ENCODE data around the gene ATP8A2.

Gene ATP8A2

DNA sequence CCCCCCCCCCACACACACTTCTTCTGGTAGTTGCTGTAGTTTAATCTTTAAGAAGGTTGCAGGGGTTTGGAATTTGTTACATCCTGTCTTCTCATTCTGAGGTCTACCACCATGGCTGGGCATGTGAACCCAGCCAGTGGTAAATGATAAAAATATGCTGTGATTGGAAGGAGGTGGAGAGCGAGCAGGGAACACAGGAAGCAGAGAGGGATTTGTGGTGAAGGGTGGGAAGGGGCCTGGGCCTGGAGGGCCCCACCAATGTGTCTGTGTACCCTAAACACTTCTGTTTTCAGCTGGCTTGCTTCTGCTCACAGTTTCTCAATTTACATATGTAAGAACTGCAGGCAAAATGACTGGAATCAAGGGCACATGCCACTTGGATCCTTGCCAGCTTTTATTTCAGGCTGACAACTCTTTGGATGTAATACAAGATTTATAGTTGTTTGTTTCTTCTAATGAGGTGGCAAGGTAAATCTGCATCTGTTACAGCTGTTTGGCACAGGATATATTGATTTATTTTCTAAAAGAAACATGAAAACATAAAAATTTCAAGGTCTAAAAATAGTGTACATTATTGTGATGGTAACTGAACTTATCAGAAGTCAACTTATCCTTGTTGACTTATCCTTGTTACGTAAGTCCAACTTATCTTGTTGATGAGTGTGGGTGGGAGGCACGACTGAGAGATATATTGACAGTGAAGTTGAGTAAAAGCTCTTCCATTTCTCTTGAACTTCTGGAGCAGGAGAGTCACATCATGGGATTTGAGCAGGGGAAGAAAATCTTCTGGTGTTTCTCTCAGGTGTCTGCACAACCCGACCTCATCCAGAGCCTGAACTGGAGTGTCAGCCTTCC lies 366.8 kb downstream of the ATP8A2 start:
- no peak for DNase-seq

DNA sequence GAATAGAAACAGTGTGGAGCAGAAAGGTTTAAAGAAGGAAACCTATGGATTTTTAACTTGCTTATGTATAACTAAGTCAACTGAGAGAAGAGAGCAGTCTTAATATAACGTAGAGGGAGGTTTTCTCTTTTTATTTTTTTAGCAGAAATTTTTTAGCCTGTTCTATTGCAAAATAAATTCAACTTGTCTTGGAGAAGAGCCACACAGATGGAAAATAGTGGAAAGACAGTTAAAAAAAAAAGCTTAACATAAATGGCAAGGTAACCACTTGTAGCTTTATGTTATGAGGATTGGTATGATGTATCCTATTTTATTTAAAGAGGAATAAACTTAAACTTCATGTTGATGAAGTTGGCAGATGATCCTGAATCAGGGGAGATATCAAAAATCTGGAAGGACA lies 367.6 kb downstream of the ATP8A2 start:
- no peak for DNase-seq

GRCh38 chr13:25741796-25742195 lies 370.0 kb downstream of the ATP8A2 start:
- DNase-seq = no peak

DNA sequence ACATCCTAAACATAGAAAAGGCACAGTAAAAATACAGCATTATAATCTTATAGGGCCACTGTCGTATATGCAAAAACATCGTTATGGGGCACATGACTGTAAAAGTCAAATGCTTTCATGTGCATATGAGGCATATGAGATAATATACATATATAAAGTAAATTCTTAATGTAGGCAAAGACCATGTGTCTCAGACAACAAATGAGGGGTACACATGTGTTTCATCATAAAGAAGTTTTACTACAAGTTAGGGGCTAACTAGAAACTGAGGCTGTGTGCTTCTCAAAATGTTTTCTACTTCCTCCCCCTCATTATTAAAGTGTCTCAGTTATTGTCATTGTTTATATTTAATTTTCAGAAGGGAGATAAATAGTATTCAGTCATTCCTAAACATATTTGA lies 370.4 kb downstream of the ATP8A2 start:
- DNase-seq = no peak

DNA sequence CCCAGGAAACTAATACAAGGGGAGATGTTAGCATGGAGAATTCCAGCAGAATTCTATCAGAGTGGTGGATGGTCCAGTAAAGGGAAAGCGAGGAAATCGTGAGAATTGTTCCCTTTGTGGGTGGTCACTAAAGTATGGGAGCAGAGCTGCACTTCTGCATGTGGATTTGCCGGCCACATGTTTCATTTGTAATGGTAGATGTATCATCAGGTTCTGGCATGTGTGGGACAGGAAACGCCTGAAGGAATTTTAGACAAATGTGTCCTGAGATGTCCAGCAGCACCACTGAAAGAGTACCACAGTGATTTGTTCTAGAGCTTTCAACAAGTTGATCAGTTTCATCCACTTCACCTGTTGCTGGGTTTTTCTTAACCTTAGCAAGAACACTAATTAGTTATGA lies 371.6 kb downstream of the ATP8A2 start:
- DNase-seq = no peak

- DNase-seq = no peak
These were observed 372.4 kb downstream of the ATP8A2 start for GRCh38 chr13:25744178-25744577.

- DNase-seq = no peak
These were observed 374.4 kb downstream of the ATP8A2 start for GRCh38 chr13:25746131-25746530.

DNA sequence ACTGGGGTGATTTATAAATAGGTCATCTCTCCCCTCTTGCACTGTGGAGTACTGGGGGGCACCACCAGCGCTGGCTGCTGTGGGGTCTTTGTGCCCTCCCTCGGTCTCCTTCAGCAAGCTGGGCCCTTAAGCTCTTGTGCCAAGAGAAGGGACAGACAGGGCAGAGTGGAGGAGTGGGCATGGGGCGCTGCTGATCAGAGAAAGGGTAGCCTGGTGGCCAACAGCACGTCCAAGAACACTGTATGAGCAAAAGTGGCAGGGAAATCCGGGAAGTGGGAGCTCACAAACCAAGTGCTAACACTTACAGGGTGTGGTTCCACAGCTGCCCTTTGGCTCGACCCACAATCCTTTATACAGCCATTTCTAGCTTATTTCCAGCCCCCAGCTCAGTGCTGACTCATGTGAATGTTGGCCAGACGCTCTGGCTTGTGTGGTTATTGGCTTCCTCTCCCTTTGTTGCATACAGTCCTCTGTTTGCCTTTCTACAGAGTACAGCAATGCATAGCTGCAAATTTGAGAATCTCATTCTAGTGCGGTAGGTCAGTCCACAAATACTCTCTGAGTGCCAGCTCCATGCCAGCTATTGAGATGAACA lies 381.3 kb downstream of the ATP8A2 start:
- no peak for DNase-seq

- no peak for DNase-seq
These were observed 382.2 kb downstream of the ATP8A2 start for GRCh38 chr13:25753976-25754375.

DNA sequence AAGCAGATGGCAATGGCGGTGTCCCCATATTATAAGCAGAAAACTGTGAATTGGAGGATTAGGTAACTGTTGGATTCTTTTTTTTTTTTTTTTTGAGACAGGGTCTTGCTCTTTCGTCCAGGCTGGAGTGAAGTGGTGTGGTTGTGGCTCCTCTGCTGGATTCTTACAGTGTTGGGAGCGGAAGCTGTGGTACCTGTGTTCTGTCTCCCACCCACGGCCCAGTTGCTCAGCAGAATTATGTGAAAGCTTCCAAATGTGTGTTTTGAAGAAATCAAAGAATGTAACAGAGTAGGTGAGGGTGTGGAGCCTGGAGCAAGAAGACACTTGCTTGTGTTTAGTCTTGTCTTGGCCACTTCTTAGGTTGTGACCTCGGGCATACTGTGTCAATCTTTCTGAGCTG lies 384.5 kb downstream of the ATP8A2 start:
- no peak for DNase-seq

GRCh38 chr13:25756912-25757311 lies 385.1 kb downstream of the ATP8A2 start:
- no peak for DNase-seq

- no peak for DNase-seq
These were observed 389.3 kb downstream of the ATP8A2 start for GRCh38 chr13:25761041-25761440.

- no peak for DNase-seq
These were observed 390.5 kb downstream of the ATP8A2 start for GRCh38 chr13:25762281-25762680.

DNA sequence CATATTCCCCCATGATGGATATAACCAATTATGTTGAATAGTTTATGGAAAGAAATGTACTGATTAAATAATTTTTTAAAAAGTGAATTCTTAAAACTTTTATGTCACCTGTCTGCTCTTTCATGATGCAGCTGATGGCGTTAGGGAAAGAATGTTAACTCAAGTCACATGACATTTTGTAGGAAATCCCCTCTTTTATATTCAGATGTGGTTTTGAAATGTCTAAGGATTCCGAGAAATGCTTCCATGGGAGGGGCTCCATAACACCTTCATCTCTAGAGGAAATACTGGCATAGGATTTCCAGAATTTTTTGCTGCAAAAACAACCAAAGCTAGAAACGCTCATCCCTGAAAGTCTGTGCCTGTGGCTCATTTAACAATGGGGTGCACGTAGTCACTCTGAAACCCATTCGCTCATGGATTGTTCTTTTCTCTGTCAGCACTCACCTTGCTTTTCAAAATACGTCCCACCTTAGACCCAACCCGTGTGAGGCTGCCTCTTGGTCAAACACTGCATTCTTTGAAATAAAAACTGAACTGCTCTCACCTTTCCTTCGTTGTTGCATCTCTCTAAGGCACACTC lies 391.1 kb downstream of the ATP8A2 start:
- DNase-seq = no peak

- no peak for DNase-seq
These were observed 392.6 kb downstream of the ATP8A2 start for GRCh38 chr13:25764378-25764777.

- no peak for DNase-seq
These were observed 393.5 kb downstream of the ATP8A2 start for GRCh38 chr13:25765266-25765665.

GRCh38 chr13:25766576-25766975 lies 394.8 kb downstream of the ATP8A2 start:
- DNase-seq = no peak

GRCh38 chr13:25766991-25767390 lies 395.2 kb downstream of the ATP8A2 start:
- DNase-seq = no peak

DNA sequence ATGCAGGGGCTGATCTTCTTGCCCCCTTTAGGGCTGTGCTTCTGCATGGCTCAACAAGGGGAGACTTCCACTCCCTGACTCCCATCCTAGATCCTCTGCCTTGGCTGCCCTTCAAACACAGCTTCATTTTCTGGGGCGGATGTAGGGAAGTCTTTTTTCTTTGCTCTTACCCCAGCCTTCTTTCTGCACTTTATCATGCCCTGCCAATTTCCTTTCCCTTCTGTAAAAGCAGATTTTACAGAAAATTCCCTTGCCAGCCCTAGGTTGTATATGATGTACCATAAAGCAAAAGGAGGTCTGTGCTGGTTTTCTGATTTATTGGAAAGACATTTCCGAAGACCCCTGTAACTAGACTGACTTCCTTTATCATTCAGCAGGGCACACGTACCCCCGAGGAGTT lies 396.6 kb downstream of the ATP8A2 start:
- no peak for DNase-seq

DNA sequence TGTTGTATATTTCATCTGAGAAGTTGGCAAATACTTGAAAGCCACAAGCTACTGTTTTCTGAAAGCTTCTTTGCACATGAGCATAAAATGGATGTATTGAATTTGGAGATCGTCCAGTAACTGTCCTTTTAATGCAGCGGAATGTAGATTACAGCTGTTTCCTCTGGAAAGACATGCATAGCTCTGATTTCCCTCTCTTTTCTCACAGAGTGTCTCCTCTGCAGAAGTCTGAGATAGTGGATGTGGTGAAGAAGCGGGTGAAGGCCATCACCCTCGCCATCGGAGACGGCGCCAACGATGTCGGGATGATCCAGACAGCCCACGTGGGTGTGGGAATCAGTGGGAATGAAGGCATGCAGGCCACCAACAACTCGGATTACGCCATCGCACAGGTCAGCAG lies 397.1 kb downstream of the ATP8A2 start:
- DNase-seq = no peak

DNA sequence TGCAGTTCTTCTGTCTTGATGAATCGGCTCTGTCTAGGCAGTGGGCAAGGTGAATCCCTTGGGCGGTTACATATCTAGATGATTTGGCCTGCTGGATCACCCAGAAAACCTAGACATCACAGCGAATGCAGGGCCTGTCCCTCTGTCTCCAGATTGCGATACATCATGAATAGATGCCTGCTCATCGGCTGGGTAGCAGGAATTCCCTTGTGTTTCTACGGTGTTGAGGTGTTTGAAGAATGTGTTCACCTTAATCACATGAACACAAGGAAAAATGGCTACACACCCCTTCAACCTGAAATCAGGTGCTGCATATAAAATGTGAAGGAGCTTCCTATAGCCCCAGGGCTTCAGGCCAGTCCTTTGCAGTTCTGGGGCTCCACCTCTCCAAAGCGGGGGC lies 398.8 kb downstream of the ATP8A2 start:
- no peak for DNase-seq

DNA sequence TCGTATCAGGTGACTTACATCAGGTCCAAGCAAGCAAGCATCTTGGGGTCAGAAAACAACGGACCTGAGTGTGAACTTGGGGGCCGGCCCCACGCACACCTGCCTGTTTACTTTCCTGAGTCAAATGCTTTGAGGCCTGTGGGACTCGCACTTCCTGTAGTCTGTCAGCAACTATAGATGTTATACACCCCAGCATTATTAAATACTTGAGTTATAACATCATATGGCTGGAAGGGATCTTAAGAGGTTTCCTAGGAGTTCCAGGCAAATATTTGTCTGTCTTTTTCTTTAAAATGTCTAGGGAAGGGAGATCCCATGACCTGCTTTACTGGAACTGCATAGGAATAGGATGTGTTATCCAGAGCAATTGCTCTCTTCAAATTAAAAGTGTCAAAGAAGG lies 399.4 kb downstream of the ATP8A2 start:
- DNase-seq = no peak

DNA sequence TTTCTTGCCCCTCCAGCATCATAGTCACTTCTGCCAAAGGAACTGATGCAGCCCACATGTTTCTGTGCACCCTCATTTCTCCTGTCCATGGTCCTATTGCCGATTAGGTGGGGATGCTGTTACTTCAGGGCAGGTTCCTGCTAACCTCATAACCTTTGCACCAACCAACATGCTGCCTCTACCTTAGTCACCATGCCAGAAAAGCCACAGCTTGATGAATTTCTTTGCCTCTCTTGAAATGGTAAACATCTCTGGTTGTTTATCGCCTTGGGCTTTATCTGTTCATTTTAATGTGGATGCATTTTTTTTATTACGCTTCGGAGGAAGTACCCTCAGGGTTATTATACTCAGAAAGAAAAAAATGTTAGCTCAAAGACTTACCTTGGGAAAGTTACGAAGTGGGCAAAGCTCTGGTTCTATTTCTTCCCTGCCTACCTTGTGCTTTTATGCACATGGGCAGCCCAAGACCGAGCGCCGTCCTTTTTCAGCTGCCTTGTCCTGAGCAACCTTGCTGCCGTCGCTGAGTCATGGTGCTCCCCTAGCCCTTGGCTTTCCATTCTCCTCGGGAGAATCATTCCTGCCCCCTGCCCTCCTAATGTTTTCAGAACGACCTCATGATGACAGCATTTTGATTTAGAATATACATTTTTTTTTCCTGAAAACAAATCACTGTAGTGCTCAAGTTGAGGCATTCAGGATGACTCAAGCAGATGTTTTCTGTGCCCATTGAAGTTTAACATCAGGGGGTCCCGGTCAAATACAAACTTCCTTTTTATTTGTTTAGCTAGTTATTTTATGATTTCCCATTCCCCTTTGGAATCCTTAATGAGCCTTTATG lies 400.1 kb downstream of the ATP8A2 start:
- DNase-seq = no peak

Data from stimulated activated CD4-positive, alpha-beta T cell treated with anti-CD3 and anti-CD28 coated beads, Interleukin-15, amount 100 ng/mL, for 24 hours (primary cell).